IPS DF 19.7 (cell line): ENCODE measurements around the gene HRG.

Experiments
- DNase-seq: peaks from one replicate; pipeline ENCODE4 v3.0.0-alpha.2; 2013; ENCODE audit warnings: low read depth, low spot score

Gene HRG

DNA sequence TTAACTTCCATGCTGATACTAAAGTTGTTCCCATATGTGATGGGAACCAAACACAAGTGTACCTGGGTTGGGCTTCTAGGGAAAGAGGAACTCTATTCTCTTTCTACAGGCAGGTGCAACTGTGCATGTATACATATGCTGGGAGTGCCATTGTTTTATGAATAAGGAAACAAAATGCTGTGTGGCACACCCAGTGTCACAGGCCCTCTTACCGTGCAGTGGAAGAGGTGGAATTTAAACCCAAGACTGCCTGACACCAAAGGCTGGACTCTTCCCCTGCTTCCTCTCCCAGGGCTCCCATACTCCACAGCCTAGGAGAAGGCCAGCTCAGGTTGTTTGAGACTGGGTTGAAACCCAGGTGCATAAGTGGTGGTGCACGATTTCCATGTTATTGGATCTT, 27.6 kb upstream of the HRG start:
- no peak for DNase-seq

DNA sequence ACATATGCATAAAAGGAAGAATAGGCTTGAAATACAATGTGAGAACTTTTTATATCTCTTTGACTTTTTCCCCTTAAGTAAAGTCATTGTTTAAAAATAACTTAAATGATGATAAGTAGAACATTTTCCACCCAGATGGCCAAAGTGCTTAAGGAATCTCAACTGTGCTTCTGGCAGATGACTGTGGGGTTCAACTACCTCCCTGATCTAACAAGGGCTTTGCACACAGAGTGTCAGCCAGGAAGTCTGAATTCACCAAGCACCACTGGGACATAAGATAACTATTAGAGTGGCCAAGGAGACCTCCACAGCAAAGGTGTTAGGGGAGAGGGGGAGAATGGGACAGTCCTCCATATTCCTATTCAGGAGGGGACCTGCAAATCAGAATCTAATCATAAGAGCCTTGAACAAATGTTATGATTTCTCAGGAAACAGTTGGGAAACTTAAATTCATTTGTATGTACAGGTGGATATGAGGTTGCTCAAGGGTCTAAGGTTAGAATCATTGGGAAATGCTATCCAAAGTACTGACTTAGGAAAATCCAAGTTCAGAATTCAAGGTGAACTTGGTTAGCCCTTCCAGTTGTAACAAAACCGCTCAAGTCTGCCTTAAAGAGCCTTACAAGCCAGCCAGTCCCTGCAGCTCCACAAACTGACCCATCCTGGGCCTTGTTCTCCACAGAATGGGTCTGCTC, 25.9 kb upstream of the HRG start, which contains the start of gene FETUB:
FETUB (plus strand) TSS at position 622 of the 695 bp plus-strand sequence; CDS start at position 684, 62 bp downstream.
- no peak for DNase-seq

DNA sequence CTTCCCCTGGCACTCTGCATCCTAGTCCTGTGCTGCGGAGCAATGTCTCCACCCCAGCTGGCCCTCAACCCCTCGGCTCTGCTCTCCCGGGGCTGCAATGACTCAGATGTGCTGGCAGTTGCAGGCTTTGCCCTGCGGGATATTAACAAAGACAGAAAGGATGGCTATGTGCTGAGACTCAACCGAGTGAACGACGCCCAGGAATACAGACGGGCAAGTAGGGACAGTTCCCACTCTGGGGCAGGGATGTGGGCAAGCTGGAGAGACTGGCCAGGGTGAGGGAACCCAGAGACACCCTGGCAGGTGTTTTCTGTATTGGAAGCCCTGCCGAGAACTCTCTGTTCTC, 25.4 kb upstream of the HRG start:
- DNase-seq: no peak

DNA sequence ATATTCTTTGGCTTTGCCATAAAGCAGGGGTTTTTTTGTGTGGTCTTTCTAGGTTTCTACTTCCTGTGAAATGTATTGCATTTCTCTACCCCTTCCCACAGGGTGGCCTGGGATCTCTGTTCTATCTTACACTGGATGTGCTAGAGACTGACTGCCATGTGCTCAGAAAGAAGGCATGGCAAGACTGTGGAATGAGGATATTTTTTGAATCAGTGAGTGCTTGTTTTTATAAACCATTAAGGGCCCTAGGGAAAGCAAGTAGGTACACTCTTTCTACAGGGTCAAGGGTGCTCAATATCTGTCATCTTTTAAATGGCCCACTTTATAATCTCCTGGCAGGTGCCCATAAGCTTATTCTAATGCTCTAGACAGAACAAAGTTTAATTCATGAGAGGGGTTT, 24.9 kb upstream of the HRG start:
- DNase-seq: no peak

DNA sequence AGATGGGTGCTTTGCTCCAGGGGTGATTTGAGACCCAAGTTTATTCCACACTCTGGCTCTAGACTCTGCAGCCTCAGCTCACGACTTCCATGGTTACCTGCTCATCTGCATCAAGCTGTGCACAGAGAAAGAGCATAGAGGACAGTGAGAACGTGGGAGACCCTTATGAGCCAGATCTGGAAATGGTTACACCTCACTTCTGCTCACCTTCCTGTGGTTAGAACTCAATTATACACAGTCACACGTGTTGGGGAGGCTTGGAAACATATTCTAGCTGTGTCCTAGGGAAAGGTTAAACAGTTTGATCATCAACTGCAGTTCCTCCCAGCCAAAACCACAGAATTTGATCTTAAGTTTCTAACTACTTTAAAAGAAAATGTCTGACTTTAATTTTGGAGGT, 23.8 kb upstream of the HRG start:
- no peak for DNase-seq

DNA sequence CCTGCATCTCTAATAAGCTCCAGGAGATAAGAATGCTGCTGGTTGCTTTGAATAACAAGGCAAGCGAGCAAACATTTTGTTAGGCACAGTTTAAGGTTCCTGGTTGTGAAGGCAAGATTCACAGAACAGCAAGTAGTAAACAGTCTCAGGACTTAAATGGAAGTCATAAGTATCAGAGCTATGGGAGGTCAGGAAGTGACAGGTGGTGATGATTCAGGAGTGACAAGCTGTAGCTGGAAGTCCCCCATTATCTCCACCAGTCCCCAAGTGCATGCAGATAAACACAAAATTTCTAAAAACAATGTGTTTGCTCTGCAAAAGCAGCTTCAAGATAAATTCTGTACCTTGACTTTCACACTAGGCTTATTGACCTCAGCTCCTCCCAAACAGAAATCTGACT, 22.3 kb upstream of the HRG start:
- DNase-seq: no peak

DNA sequence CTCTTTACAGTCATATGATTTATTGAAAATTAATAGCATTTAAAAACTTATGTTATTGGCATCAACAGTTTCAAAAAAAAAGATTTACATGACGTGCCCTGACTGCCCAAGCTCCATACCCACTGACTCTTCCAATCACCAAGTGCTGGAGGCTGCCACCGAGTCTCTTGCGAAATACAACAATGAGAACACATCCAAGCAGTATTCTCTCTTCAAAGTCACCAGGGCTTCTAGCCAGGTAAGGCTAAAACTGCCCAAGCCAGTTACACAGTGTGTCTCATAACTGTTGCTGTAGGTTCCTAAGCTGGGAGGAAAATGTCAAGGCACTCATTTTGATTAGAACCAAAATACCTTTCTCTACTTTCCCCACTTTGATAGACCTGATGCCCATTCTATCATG, 21.1 kb upstream of the HRG start:
- no peak for DNase-seq

DNA sequence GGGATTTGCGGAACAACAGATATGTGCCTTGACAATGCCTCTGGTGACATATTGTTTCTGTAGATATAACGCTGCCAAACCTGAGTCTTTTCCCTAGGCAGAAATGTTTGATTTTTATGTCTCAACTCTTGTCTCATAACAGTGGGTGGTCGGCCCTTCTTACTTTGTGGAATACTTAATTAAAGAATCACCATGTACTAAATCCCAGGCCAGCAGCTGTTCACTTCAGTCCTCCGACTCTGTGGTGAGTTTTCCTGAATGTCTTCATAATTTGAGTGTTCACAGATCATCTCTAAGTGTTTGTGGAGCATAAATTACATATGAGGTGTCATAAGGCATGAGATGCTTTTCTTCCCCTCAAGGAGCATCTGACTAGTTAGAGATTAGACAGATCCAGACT, 19.7 kb upstream of the HRG start:
- no peak for DNase-seq

DNA sequence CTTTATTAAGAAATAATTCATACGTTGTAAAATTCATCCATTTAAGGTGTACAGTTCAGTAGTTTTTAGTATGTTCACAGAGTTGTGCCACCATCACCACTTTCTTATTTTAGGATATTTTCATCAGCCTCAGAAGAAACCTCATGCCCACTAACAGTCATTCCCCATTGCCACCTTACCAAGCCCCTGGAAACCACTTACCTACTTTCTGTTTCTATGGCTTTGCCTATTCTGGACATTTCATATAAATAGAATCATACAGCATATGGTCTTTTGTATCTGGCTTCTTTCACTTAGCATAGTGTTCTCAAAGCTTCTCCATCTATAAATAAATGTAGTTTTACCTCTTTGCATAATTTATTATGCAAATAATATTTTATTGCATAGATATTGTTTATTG, 19.0 kb upstream of the HRG start:
- DNase-seq: no peak

DNA sequence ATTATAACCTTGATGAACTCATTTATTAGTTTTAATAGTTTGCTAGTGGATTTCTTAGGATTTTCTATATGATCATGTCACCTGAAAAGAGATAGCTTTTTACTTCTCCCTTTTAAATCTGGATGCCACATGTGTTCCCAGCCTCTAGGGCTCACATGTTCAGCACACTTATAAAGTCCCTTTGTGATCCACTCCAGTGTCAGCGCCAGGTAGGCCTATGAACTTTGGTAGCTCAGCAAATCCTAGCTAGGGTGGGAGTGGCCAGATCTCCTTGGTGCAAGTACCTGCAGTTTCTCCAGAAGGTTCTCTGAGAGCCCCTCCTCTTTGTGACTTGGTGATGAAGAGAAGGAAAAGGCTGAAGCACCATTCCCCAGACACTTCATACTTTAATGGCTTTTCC, 17.0 kb upstream of the HRG start:
- DNase-seq: no peak

DNA sequence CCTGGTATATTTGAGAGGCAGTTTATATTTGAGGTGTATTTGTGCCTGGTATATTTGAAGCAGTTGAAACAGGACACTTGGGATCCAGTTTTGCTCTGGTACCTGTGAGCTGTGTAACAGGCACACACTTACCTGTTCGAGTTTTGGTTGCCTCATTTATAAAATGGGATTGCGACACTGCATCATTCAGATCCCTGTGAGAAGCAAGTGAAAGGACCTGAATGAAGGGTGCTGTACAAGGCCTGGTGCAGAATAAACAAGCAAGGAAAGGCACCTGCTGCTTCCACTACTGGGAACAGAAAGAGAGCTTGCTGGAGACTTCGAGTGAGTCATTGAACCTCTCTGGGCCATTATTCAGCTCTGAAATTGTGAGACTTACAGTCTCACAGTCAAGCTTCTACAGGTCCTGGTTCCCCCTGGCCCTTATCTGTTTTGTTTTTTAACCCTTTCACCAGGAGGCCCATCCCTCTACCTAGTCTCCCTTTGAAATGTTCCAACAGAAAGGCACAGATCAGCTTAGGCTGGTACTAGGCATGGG, 14.1 kb upstream of the HRG start:
- DNase-seq: no peak

DNA sequence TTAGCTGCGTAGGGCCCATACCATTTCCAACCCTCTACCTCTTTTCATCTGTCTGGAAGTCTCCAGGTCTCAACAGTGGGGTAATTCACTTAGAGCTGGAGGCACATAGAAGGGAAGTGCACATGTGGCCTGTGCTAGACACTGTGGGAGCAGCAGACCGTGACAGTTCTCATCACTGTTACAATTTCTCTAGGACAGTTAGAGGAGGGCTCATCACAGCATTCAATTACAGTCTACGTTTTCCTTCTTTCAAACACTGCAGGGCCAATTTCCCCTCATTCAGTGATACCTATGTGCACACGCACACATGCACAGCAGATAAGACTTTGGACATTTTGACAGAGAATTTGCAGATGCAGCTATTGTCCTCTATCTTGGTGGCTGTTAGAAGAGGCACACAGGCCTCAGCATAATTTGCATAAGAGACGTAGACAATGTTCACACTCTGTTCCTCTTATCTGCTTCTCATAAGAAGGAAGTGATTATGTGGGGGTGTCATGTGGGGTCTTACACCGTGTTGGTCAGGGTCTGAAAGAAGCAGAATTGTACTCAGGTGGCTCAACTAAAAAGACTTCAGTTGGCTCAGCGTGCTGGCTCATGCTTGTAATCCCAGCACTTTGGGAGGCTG, 12.6 kb upstream of the HRG start:
- no peak for DNase-seq

DNA sequence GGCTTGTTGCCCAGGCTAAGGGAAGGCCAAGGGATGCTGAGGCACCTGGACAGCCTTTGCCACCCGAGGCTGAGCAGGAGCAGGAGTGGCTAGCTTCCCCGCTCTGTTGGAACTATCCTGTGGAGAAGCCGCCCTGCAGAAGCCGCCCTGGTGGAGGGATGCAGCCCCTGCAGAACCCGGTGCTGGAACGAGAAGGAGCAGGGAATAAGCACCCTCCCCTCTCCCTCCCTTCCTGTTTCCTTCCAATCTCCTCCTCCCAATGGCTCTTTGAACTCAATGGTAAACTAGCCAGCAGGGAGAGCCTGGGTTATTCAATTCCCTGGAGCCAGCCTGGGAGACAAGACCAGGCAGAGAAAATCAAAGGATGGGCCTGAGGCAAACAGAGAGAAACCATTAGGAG, 11.8 kb upstream of the HRG start:
- peak; percentile 78 for DNase-seq

DNA sequence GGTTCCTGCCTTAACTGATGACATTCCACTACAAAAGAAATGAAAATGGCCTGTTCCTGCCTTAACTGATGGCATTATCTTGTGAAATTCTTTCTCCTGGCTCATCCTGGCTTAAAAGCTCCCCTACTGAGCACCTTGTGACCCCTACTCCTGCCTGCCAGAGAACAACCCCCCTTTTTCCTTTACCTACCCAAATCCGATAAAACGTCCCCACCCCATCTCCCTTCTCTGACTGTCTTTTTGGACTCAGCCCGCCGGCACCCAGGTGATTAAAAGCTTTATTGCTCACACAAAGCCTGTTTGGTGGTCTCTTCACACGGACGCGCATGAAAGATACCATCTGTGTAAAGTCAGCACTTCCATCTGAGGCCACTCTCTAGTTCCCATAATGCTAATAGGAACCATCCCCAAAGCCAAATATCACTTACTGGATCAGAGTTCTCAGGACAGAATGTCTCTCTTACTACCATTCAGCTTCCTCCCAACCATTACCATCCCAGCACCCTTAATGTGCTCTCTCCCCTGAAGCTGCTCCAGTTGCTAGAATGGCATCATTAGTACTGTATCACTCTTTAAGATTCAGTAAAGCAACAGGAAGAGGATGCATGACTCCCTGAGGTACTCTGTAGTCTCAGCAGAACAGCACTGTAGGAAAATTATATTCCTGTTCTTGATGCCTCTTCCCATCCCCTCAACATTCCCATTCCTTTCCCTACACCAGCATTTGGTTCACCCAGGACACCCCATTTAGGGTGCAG, 2.3 kb upstream of the HRG start:
- no peak for DNase-seq

DNA sequence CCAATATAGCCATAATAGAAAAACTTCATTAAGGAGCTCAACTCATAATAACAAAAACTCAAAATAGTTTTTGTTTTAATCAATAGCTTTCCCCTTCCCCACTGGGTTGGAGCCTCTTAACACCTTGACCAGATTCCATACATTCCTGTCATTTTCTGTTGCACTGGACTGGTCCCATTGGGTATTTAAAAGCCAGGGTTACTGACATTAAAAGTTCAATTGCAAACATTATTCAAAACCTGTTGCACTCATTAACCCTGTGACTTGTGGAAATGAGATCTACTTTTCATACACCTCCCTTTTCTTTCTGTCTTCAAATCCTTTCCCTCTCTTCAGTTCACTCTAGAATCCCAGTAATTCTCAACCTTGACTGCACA, 1.7 kb upstream of the HRG start:
- no peak for DNase-seq

DNA sequence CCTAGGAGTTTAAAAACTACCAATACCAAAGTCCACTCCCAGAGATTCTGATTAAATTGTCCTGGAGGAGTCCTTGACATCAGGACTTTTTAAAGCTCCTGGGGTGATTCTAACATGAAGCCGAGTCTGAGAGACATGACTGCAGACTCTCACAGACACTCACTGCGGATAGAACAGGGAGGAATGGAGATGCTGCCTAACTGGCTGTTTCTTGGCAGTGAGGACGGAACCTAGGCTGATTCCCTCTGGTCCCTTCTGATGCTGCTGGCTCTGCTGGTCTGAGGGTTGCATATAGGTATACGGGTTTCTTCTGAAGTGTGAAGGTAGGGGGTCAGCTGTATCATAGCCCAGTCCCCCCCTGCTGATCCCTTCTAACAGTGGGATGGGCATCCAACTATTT, 1.3 kb upstream of the HRG start:
- no peak for DNase-seq

DNA sequence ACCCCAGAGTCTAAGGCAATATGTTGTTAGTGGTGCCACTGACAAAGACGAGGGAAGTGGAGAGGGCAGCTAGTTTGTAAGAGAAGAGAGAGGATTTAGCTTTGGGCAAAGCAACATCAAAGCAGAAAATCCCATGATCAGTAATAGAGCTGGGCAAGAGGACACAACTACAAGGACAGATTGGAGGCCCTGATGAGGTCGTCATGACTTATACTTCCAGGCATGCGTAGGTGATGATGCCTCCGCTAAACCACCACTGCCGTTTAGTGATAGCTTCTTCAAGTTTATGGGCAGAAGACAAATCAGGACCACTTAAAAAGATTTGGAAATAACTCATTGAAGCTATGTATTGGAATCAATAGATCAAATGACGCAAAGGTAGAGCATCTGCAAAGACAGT, 2.6 kb downstream of the HRG start:
- DNase-seq: no peak

DNA sequence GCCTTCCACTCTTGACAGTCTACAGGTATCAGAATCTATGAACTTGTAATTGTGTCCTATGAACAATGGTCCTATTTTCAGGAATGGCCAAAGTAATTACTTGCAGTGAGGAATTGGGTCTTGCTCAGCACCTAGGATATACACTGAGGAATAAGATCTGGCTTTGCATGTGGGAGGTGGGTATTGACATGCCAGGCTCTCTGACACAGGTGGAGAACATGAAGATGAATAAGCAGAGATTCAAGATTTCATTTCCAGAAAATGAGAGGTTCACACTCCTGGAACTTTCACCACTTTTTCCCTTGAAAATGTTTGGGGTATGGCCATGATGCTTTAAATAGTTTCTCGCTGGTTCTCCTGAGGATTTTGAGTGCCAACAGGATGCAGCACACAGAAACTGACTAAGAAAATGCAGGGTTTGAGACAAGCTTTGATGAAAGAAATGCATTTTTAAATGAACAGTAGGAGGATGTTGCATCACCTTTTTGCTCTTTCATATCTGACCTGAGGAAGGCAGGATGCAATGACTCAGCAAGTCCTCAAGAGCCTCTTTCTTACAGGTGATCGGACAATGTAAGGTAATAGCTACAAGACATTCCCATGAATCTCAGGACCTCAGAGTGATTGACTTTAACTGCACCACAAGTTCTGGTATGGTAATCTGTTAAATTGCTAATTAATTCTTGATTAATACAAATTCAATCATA, 3.7 kb downstream of the HRG start:
- DNase-seq: no peak

DNA sequence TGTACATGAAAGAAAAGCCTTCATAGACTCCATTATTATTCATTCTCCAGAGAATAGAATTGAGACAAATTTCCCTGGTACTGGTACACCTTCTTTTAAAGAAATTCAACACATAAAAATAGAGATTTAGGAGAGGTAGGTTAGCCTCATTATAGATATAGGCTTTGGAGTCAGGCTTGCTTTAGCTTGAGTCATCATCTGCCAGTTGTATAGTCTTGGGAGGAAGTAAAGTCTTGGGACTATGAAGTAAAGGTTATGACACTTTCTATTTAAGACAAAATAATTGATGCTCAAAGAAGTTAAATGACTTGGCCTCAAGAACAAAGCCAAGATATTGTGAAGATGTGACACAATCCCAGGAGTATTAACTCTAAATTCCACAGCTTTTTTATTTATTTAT, 4.3 kb downstream of the HRG start:
- no peak for DNase-seq

DNA sequence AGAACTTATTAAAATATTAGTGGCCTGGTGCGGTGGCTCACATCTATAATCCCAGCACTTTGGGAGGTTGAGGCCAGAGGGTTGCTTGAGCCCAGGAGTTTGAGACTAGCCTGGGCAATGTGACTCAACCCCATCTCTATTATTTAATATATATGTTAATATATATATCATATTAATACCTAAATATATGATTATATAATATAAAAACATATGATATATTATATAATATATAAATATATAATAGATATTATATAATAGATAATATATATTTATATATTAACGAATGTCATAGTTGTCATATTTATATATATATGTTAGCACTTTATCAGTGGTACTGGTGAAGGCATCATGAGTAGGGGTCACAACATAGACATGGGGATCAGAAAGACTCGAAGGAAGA, 5.2 kb downstream of the HRG start:
- DNase-seq: no peak

DNA sequence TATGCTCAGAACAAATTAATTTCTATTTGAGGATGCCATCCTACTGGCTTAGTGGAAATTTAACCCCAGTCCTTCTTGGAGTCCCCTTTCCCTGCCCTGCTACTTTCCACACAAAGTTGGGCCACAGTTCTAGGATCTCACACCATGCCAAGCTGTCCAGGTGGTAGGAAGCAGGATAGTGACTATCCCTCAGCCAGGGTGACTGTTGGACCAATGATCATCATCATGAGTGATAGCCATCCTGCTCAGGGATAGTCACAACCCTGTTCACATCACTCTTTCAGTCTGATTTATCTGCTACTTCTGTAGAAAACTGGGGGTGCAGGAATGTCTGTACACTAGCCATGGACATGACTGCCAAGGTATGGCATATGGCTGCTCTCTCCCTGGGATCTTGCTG, 12.8 kb downstream of the HRG start:
- no peak for DNase-seq

DNA sequence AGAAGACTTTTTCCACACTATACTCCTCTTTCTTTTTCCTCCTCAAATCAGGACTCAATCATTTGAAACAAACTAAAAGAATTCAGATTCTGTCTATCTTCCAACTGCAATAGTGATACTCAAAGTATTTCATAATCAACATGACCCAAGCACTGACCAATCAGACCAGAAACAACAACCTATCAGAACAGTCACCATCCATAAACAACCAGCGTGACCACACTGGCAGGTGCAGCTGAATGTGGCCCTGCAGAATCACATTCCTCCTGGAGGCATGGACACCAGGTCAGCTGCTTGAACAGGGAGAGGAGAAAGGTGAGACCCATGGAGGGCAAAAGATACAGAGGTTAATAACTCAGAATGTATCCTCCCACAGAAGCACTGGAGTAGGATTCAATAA, 13.3 kb downstream of the HRG start:
- no peak for DNase-seq
